ENCODE data around the gene CCDC85B.
A peak's percentile ranks its signal among the peaks of the same experiment; 100 is the strongest.

Gene CCDC85B

GRCh38 chr11:65870706-65871681 lies 19.5 kb upstream of the CCDC85B start:
- peak overlapping the region; percentile 14 for H3K4me3 ChIP-seq (ENCODE audit: low read depth, low read length)
- H3K9ac ChIP-seq (ENCODE audit: low read length), result no peak overlapping the region
- H3K23ac ChIP-seq (ENCODE audit: low read length), result no peak overlapping the region
- no peak overlapping the region for H2AFZ ChIP-seq (ENCODE audit: insufficient read depth, low read length, poor library complexity)
- H4K12ac ChIP-seq (ENCODE audit: low read depth, low read length), result no peak overlapping the region
- H3K27me3 ChIP-seq (ENCODE audit: insufficient read depth, low read length), result no peaks in the 10 kb centered on the region
- H3K14ac ChIP-seq (ENCODE audit: low read length), result no peak overlapping the region
- H2BK12ac ChIP-seq (ENCODE audit: low read length), result no peak overlapping the region
- H3K79me2 ChIP-seq (ENCODE audit: control insufficient read depth, insufficient read depth, low read length, poor library complexity), result peaks cover 9% of the 10 kb centered on the region
- no peak overlapping the region for H2AK5ac ChIP-seq (ENCODE audit: low read length)
- DNase-seq, result no peak
- H3K36me3 ChIP-seq (ENCODE audit: control insufficient read depth in 1 of 2, insufficient read depth in 2 of 2, low read length in 2 of 2), result peaks cover 33 to 45% of the 10 kb centered on the region in 2 experiments
- H4K8ac ChIP-seq (ENCODE audit: low read depth, low read length), result no peak overlapping the region
- H2BK5ac ChIP-seq (ENCODE audit: low read depth, low read length, poor library complexity), result no peak overlapping the region
- H2BK120ac ChIP-seq (ENCODE audit: insufficient read depth, low read length, poor library complexity), result no peak overlapping the region
- no peaks in the 10 kb centered on the region for H3K9me3 ChIP-seq (ENCODE audit: insufficient read depth, low read depth, low read length)
- no peak overlapping the region for H3K18ac ChIP-seq (ENCODE audit: low read length)
- no peak overlapping the region for H3K27ac ChIP-seq (ENCODE audit: low read depth, low read length)
- H3K4me2 ChIP-seq (ENCODE audit: low read length), result peak overlapping the region; percentile 71
- H3K79me1 ChIP-seq (ENCODE audit: low read length), result peaks cover 13% of the 10 kb centered on the region
- no peak overlapping the region for H3K4ac ChIP-seq (ENCODE audit: low read depth, low read length)
- H3K4me1 ChIP-seq (ENCODE audit: control insufficient read depth in 1 of 2, insufficient read depth in 2 of 2, low read length in 2 of 2), result peaks cover 10 to 14% of the 10 kb centered on the region in 2 experiments
- H4K91ac ChIP-seq (ENCODE audit: low read depth, low read length), result no peak overlapping the region
- WGBS (ENCODE audit: extremely low coverage, insufficient coverage, insufficient read length), result no CpG with 5 or more reads among the region's 24 CpGs

DNA sequence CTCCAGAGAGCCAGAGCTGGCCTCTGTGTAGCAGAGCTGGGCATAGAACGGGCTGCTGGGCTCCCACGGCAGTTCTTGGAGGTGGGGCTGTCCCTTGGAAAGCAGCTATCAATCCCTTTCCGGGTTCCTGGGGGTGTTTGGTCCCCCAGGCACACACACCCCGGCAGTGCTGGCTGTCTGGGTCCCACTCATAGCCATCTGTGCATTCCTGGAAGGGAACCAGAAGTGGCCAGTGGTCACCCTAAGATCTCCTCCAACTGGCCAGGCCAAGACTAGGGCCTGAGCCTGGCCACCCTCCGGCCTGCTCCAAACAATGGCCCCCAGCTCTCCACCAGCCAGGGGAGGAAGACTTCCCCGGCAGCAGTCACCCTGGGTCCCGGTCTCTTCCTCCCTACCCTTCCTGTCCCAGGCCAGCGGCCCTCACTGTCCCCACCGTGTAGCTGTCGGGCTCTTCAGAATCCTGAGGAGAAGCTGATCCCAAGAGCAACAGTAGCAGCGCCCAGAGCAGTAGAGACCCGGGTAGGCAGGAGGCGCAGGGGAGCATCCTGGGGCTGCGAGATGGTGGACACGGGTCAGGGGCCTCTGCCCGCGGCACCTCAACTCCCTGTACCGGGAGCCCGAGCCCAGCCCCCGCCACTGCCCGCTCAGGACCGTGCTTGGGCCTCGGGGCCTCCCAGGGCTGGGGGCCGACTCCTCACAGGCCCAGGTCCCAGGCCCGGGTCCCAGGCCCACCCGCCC lies 18.5 kb upstream of the CCDC85B start:
- no peaks in the 10 kb centered on the region for H3K9me3 ChIP-seq (ENCODE audit: insufficient read depth, low read depth, low read length)
- peak overlapping the region; percentile 61 for H4K12ac ChIP-seq (ENCODE audit: low read depth, low read length)
- peak overlapping the region; percentile 30 for H3K4ac ChIP-seq (ENCODE audit: low read depth, low read length)
- no CpG with 5 or more reads among the region's 26 CpGs for WGBS (ENCODE audit: extremely low coverage, insufficient coverage, insufficient read length)
- H4K91ac ChIP-seq (ENCODE audit: low read depth, low read length), result peak overlapping the region; percentile 93
- H2AFZ ChIP-seq (ENCODE audit: insufficient read depth, low read length, poor library complexity), result no peak overlapping the region
- peak overlapping the region; percentile 85 for H3K4me3 ChIP-seq (ENCODE audit: low read depth, low read length)
- no peaks in the 10 kb centered on the region for H3K27me3 ChIP-seq (ENCODE audit: insufficient read depth, low read length)
- H3K9ac ChIP-seq (ENCODE audit: low read length), result peak overlapping the region; percentile 71
- DNase-seq, result no peak
- peak overlapping the region; percentile 45 for H2BK120ac ChIP-seq (ENCODE audit: insufficient read depth, low read length, poor library complexity)
- H2AK5ac ChIP-seq (ENCODE audit: low read length), result peak overlapping the region; percentile 91
- peak overlapping the region; percentile 36 for H2BK5ac ChIP-seq (ENCODE audit: low read depth, low read length, poor library complexity)
- peak overlapping the region; percentile 25 for H2BK12ac ChIP-seq (ENCODE audit: low read length)
- H3K4me2 ChIP-seq (ENCODE audit: low read length), result peak overlapping the region; percentile 71
- peaks cover 10 to 14% of the 10 kb centered on the region in 2 experiments for H3K4me1 ChIP-seq (ENCODE audit: control insufficient read depth in 1 of 2, insufficient read depth in 2 of 2, low read length in 2 of 2)
- H3K36me3 ChIP-seq (ENCODE audit: control insufficient read depth in 1 of 2, insufficient read depth in 2 of 2, low read length in 2 of 2), result peaks cover 25 to 37% of the 10 kb centered on the region in 2 experiments
- peak overlapping the region; percentile 60 for H3K18ac ChIP-seq (ENCODE audit: low read length)
- peaks cover 9% of the 10 kb centered on the region for H3K79me2 ChIP-seq (ENCODE audit: control insufficient read depth, insufficient read depth, low read length, poor library complexity)
- peak overlapping the region; percentile 44 for H3K27ac ChIP-seq (ENCODE audit: low read depth, low read length)
- H4K8ac ChIP-seq (ENCODE audit: low read depth, low read length), result peak overlapping the region; percentile 89
- H3K79me1 ChIP-seq (ENCODE audit: low read length), result peaks cover 13% of the 10 kb centered on the region
- peak overlapping the region; percentile 83 for H3K14ac ChIP-seq (ENCODE audit: low read length)
- no peak overlapping the region for H3K23ac ChIP-seq (ENCODE audit: low read length)

DNA sequence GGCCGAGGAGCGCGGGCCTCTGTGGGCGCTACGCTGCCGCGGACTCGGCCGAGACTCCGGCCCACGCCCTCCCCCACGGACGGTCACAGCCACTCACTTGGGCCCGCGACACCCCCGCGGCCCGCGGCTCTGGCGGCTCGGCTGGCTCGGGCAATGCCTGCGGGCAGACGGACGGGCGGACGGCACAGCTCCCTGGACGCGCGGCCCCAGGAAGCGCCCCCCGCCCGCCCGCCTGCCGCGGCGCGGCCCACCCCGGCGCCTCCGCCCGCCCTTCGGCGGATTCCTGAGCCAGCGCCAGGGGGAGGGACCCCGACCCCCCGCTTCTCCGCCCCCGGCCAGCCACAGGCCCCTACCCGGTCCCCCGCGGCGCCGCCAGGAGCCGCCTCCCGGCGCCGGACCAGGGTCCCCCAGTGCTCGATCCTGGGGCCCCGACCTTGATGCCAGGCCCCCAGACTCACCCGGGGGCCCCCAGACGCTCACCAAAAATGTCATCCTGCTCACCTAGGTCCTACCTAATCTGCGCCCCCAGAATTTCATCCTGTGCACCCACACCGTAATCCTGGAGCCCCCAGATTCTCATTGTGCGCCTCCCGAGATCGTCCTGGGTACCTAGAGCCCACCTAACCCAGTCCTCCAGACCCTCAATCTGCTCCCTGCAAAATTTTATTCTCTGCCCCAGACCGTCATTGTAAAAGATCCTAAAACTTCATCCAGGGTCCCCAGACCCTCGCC lies 17.7 kb upstream of the CCDC85B start, which contains the start of gene EFEMP2:
Gene EFEMP2, minus strand, starts transcription at position 215 of the 732 bp plus-strand sequence. CDS start 446 bp downstream, outside the sequence.
- peak within 1 kb of the TSS; percentile 25 for H2BK12ac ChIP-seq (ENCODE audit: low read length)
- no peaks in the 10 kb centered on the region for H3K27me3 ChIP-seq (ENCODE audit: insufficient read depth, low read length)
- DNase-seq, result peak in 1 of 2 donors; percentile 52
- no peaks in the 10 kb centered on the region for H3K9me3 ChIP-seq (ENCODE audit: insufficient read depth, low read depth, low read length)
- H3K79me1 ChIP-seq (ENCODE audit: low read length), result peaks cover 13% of the 10 kb centered on the region
- H2AFZ ChIP-seq (ENCODE audit: insufficient read depth, low read length, poor library complexity), result peak within 1 kb of the TSS; percentile 73
- peak within 1 kb of the TSS; percentile 99 for H3K4me2 ChIP-seq (ENCODE audit: low read length)
- H3K18ac ChIP-seq (ENCODE audit: low read length), result peak within 1 kb of the TSS; percentile 97
- H4K8ac ChIP-seq (ENCODE audit: low read depth, low read length), result peak within 1 kb of the TSS; percentile 92
- H3K79me2 ChIP-seq (ENCODE audit: control insufficient read depth, insufficient read depth, low read length, poor library complexity), result peaks cover 9% of the 10 kb centered on the region
- peak within 1 kb of the TSS; percentile 92 for H4K12ac ChIP-seq (ENCODE audit: low read depth, low read length)
- H3K36me3 ChIP-seq (ENCODE audit: control insufficient read depth in 1 of 2, insufficient read depth in 2 of 2, low read length in 2 of 2), result peaks cover 19 to 32% of the 10 kb centered on the region in 2 experiments
- peak within 1 kb of the TSS; percentile 77 for H3K9ac ChIP-seq (ENCODE audit: low read length)
- WGBS (ENCODE audit: extremely low coverage, insufficient coverage, insufficient read length), result no CpG with 5 or more reads among the region's 69 CpGs
- H2BK120ac ChIP-seq (ENCODE audit: insufficient read depth, low read length, poor library complexity), result peak within 1 kb of the TSS; percentile 45
- H3K4ac ChIP-seq (ENCODE audit: low read depth, low read length), result peak within 1 kb of the TSS; percentile 80
- peaks cover 9 to 13% of the 10 kb centered on the region in 2 experiments for H3K4me1 ChIP-seq (ENCODE audit: control insufficient read depth in 1 of 2, insufficient read depth in 2 of 2, low read length in 2 of 2)
- peak within 1 kb of the TSS; percentile 88 for H3K14ac ChIP-seq (ENCODE audit: low read length)
- H2BK5ac ChIP-seq (ENCODE audit: low read depth, low read length, poor library complexity), result peak within 1 kb of the TSS; percentile 71
- H4K91ac ChIP-seq (ENCODE audit: low read depth, low read length), result peak within 1 kb of the TSS; percentile 93
- H3K23ac ChIP-seq (ENCODE audit: low read length), result peak within 1 kb of the TSS; percentile 34
- peak within 1 kb of the TSS; percentile 85 for H3K4me3 ChIP-seq (ENCODE audit: low read depth, low read length)
- H3K27ac ChIP-seq (ENCODE audit: low read depth, low read length), result peak within 1 kb of the TSS; percentile 68
- peak within 1 kb of the TSS; percentile 91 for H2AK5ac ChIP-seq (ENCODE audit: low read length)

Measured in trophoblast cell (in vitro differentiated cells and primary cell).